ENCODE results near the gene SLFN5.

- TF ChIP-seq POLR2A (IDR thresholded peaks at IDR 0.05) (no peak), CTCF (IDR thresholded peaks at IDR 0.05) (no peak), POLR2AphosphoS5 (IDR thresholded peaks at IDR 0.05) (no peak)
Observed at GRCh38 chr17:35235917-35236316, 7.0 kb upstream of the SLFN5 start.
